NCI-H748 treated with DMSO at 0.1 percent for 48 hours (cell line): ENCODE data around the gene HAUS6.
A peak's percentile ranks its signal among the peaks of the same experiment; 100 is the strongest.
"Not testable (repeated sequence)": the region's sequence is repeated elsewhere in the genome, so short reads cannot be mapped to it uniquely, and the experiment has no call there.

ENCODE experiments used
- DNase-seq: peaks from one replicate; lab custom pipeline; 2025; lab: John Stamatoyannopoulos, UW

HAUS6 gene

DNA sequence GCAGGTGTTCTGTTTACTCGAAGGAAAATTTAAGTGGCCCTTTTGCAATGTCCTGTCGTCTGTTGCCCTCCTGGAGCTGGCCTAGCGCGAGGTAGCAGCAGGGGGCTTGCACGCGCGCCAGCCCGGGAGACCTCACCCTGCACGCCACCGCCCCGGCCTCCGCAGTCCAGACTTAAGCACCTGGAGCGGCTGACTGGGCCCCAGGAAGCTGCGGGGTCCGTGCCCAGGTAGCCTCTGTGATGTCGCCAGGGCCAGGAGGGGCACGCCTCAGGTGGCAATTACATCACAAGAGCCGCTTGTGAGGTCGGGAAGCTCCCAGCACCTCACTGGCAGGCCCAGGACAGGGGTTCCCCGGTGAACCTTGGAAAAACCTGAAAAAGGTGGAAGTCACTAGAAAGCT, 69.7 kb downstream of the HAUS6 start, which contains the start of gene SAXO1:
Gene SAXO1, minus strand, starts transcription at position 195 of the 400 bp plus-strand sequence. CDS start 301 bp downstream, outside the sequence.
- DNase-seq = no peak

DNA sequence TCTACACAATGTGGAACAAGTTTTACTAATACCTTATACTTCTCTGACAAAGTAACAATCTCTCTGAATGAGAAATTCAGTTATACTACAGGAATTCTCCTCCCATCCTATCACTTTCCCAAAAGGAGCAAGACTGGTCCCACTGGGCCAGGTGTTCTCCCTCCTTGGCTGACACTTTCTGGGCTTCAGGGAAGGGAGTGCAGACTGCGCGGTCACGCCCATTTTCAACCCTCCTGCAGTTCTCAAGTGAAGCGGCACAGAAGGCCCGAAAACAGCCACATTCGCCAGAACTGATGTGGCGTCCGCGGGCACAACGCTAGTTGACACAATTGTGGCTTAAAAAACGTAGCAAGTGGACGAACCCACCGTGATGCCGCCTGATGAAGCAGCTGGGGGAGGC, 70.3 kb downstream of the HAUS6 start:
- no peak for DNase-seq

DNA sequence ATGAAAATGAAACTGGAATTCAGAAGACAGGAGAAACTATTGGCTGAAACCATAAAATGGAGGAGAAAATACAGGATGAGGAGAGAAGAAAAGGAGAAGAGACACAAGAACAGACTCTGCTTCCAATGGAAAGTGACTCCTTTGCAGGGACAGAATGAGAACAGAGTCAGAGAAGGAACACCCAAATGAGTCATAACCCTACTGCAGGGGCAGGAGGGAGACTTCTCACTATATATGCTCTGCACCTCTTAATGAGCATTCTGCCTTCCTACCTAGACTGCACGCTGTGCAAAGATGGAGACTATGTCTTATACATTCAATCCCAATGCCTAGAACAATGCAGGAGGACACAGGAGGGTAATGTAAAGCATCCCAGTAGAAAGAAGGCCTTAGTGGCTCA, 71.8 kb downstream of the HAUS6 start:
- DNase-seq = no peak

DNA sequence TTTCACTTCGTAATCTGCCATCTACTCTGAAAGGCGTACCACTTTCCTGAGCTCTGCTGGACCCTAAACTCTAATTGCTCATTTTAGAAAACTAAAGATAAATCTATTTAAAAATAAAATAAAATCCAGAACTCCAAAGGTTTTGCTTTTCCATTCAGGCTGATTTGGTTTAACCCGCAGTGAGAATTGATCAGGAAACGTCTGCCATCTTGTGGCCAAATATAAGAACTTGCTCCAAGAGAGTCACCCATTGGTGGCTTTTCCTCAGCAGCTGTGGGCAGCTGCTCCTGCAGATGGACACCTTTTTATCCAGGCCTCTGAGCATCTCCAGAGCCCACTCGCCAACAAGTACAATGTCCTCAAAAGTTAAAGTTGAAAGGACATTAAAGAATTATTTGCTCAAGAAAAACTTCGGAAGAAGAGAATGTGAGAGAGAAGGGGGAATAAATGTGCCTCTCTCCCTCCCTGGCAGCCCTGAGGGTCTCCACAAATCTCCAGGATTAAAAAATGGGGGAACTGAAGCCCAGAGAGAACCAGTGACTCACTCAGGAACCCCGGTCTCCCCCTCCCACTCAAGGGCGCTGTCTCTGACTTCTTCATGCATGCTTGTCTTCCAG, 73.8 kb downstream of the HAUS6 start:
- DNase-seq = peak; percentile 68

DNA sequence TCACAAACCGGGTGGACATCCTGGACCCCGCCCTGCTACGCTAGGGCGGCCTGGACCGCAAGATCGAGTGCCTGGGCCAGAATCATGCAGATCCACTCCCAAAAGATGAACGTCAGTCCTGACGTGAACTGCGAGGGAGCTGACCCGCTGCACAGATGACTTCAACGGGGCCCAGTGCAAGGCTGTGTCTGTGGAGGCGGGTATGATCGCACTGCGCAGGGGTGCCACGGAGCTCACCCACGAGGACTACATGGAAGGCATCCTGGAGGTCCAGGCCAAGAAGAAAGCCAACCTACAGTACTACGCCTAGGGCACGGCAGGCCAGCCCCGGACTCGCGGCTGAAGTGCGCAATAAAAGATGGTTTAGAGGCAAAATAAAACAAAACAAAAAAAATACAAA, 74.9 kb downstream of the HAUS6 start:
- DNase-seq = no peak

DNA sequence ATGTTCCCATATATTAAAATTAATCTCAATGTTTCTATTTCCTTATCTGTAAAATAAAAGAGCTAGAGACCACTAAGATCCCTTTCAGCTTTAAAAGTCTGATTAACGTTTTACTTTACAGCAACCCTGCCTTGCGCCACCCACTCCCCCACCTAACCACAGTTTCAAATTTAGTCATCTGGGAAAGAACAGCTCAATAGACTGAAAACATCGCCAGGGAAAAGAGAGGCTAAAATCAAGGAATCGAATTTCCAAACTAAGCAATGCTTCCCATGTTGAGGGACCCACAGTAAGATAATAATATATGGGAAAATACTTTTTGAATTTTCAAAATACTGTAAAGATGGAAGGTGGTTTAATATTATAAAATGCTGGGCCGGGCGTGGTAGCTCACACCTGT, 76.3 kb downstream of the HAUS6 start:
- DNase-seq = no peak

DNA sequence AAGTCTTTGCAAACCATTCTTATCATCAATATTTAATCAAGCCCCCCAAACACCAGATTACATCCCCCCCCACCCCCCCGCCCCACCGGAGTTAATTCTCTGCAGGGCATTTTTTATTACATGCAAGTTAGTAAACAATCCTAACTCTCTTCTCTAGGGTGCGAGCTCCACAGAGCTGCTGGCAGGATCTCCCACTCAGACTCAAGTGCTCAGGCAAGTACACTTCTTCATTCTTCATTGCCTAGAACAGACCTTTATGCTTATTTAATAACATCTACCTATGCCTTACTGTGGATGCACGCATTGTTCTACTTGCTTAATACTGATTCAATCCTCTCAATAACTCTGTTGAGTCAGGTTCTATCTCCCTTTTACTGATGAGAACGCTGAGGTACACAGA, 79.6 kb downstream of the HAUS6 start:
- DNase-seq = no peak

DNA sequence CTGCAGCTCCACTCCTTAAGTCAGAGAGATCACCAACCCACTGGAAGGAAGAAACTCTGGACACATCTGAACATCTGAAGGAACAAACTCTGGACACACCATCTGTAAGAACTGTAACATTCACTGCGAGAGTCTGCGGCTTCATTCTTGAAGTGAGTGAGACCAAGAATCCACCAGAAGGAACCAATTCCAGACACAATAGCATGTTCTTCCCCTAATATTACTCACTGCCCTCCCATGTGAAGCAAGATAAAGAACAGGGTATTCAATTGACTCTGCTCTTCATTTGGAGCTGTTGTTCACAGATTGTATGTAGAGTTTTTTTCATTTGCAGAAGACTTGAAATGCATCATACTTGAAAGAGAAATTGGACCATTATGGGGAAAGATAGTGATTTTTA, 80.5 kb downstream of the HAUS6 start:
- no peak for DNase-seq

DNA sequence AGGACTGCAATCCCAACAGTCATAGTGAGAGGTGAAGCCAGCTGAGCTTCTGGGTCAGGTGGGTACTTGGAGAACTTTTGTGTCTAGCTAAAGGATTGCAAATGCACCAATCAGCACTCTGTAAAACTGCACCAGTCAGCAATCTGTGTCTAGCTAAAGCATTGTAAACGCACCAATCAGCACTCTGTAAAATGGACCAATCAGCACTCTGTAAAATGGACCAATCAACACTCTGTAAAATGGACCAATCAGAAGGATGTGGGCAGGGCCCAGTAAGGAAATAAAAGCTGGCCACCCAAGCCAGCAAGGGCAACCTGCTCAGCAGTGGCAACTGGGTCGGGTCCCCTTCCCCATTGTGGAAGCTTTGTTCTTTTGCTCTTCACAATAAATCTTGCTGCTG, 81.1 kb downstream of the HAUS6 start:
- not testable (repeated sequence) for DNase-seq

DNA sequence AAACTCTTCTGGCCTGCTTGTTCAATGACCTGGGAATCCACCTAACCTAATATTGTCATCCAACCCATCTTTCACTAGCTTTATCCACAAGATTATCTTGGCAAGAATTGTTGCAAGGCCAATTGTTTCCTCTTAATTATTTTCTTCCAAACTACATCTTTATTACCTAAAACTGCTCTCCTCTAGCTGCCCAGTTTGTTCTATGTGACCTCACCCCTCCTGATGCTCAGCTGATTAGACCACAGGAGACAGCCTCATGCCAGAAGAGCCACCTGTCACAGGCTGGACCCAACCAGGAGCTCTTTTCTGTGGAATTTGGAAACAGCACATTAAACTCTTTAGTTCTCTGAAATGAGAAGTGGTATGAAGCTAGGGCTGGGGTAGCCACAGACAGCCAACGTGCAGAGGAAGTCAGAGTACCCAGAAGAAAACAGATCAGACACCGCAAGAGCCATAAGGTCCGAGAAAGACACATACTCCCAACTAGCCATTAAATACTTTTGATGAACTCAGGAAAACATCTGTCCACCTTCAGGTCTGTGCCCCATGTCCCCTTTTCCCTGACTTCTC, 81.7 kb downstream of the HAUS6 start:
- DNase-seq = no peak

DNA sequence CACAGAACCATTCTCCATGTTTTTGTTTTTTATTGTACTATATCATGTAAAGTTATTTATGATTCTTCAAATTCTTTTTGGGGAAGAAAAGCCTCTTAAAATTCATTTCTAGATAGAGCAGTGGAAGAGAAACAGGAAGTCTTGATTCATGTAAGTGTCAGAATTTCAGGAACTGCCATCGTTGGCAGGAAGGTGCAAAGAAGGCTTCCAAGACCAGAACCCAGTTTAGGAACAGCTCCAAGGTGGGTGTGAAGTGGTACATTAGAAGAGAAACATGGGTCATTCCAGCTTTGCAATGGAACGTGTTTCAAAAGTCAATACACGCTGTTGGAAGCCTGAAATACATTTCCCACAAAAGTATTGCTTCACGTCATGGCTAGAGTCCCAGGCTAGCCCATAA, 84.5 kb downstream of the HAUS6 start:
- DNase-seq = no peak

DNA sequence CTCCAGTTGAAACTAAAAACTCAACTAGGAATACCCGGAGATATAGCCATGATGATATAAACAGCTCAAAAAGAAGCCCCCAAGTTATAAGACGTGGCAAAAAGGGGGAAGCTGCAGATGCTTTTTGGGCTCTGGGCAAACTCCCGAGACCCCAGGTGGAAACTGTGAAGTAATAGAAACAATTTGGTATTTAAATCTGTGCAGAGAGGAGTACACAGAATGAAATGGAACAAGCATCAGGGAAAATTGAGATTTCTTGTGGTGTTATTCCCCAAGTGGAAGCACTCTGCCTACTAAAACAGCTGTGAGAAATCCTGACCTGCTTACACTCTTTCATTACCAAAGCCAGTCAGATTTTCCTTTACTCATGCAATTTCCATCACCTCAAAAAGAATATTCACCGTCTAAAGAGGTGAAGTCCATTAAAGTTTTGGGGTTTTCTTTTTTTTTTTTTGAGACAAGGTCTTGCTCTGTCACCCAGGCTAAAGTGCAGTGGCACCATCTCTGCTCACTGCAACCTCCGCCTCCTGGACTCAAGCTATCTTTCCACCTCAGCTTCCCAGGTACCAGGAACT, 93.2 kb downstream of the HAUS6 start:
- no peak for DNase-seq
